ENCODE data around the gene PLXNA2.

Gene PLXNA2

GRCh38 chr1:208153386-208153785 lies 90.8 kb downstream of the PLXNA2 start:
- Mint-ChIP-seq H3K4me3 (no peak overlapping the region), H3K27ac (no peak overlapping the region), H3K27me3 (ENCODE audit: low read depth) (peaks cover 17% of the 10 kb centered on the region), H3K9me3 (no peaks in the 10 kb centered on the region), H3K36me3 (ENCODE audit: low read depth) (no peaks in the 10 kb centered on the region), H3K4me1 (peaks cover 41% of the 10 kb centered on the region)
- TF ChIP-seq CTCF (IDR thresholded peaks at IDR 0.05; ENCODE audit: unreplicated experiment in 3 of 3) = no peak

- H3K27ac Mint-ChIP-seq = peak overlapping the region in 2 of 3 experiments; percentile 13 to 56
- TF ChIP-seq CTCF (IDR thresholded peaks at IDR 0.05; ENCODE audit: unreplicated experiment in 3 of 3) = no peak
These were observed 92.2 kb downstream of the PLXNA2 start for GRCh38 chr1:208151728-208152598.

GRCh38 chr1:208150833-208151458 lies 93.2 kb downstream of the PLXNA2 start:
- H3K9me3 Mint-ChIP-seq = no peaks in the 10 kb centered on the region
- no peak for TF ChIP-seq CTCF (IDR thresholded peaks at IDR 0.05; ENCODE audit: unreplicated experiment in 3 of 3)
- peaks cover 28% of the 10 kb centered on the region for H3K4me1 Mint-ChIP-seq
- H3K27me3 Mint-ChIP-seq (ENCODE audit: low read depth) = peaks cover 16% of the 10 kb centered on the region
- H3K4me3 Mint-ChIP-seq = no peak overlapping the region
- peak overlapping the region in 1 of 3 experiments; percentile 56 for H3K27ac Mint-ChIP-seq
- H3K36me3 Mint-ChIP-seq (ENCODE audit: low read depth) = no peaks in the 10 kb centered on the region

More at GRCh38 chr1:208151728-208152598, 92.2 kb downstream of the PLXNA2 start:
- Mint-ChIP-seq H3K9me3 (no peaks in the 10 kb centered on the region), H3K36me3 (ENCODE audit: low read depth) (no peaks in the 10 kb centered on the region), H3K27me3 (ENCODE audit: low read depth) (peaks cover 12% of the 10 kb centered on the region), H3K4me1 (peaks cover 33% of the 10 kb centered on the region), H3K4me3 (no peak overlapping the region)

GRCh38 chr1:208149776-208150514 lies 94.2 kb downstream of the PLXNA2 start:
- no peaks in the 10 kb centered on the region for H3K9me3 Mint-ChIP-seq
- H3K4me1 Mint-ChIP-seq = peaks cover 33% of the 10 kb centered on the region

GRCh38 chr1:208149213-208149612 lies 95.0 kb downstream of the PLXNA2 start:
- H3K27me3 Mint-ChIP-seq (ENCODE audit: low read depth) = peaks cover 11% of the 10 kb centered on the region
- H3K36me3 Mint-ChIP-seq (ENCODE audit: low read depth) = no peaks in the 10 kb centered on the region
- H3K4me3 Mint-ChIP-seq = no peak overlapping the region
- H3K4me1 Mint-ChIP-seq = peaks cover 30% of the 10 kb centered on the region
- no peak for TF ChIP-seq CTCF (IDR thresholded peaks at IDR 0.05; ENCODE audit: unreplicated experiment in 3 of 3)
- H3K9me3 Mint-ChIP-seq = no peaks in the 10 kb centered on the region
- no peak overlapping the region for H3K27ac Mint-ChIP-seq

More at GRCh38 chr1:208149776-208150514, 94.2 kb downstream of the PLXNA2 start:
- H3K27ac Mint-ChIP-seq = no peak overlapping the region
- no peaks in the 10 kb centered on the region for H3K36me3 Mint-ChIP-seq (ENCODE audit: low read depth)
- H3K27me3 Mint-ChIP-seq (ENCODE audit: low read depth) = peaks cover 16% of the 10 kb centered on the region
- no peak for TF ChIP-seq CTCF (IDR thresholded peaks at IDR 0.05; ENCODE audit: unreplicated experiment in 3 of 3)
- no peak overlapping the region for H3K4me3 Mint-ChIP-seq

Measured in nephron (organoid).